Naive thymus-derived CD4-positive, alpha-beta T cell (primary cell): ENCODE data around the gene PLBD2. TPM values are rescaled to one million over a fixed set of nuclear protein-coding genes. Genes with fewer than 3 reads are reported as not detected.

Experiments
- ATAC-seq: fragments of 150-1000 bp; cut with Tn5 transposase; 2 replicates; pipeline ENCODE4 v1.10.0; 2021; ENCODE audit warnings: mild to moderate bottlenecking, moderate library complexity
- CTCF ChIA-PET: fragments of 350-600 bp; sonication (Branson Sonifier 250); formaldehyde crosslinking; loops from one replicate; lab custom pipeline; 2021; ENCODE audit warnings: antibody characterized with exemption; lab: Charles Lee
- POLR2A ChIA-PET: fragments of 350-600 bp; sonication (Branson Sonifier 250); formaldehyde crosslinking; loops from one replicate; lab custom pipeline; 2021; ENCODE audit warnings: antibody characterized with exemption, inconsistent platforms; lab: Charles Lee
- DNase-seq, 9 donors: peaks; one replicate each; pipeline versions ENCODE4 v3.0.0 to v3.0.0-alpha.2; 2020 to 2022; ENCODE audit warnings: mixed read lengths in 1 of 9
- H3K27ac ChIP-seq: one replicate; pipeline ENCODE4 v1.7.0; 2013; ENCODE audit warnings: mild to moderate bottlenecking, low read depth, low read length, moderate library complexity
- H3K27me3 ChIP-seq, 2 donors: one replicate each; pipeline ENCODE4 v1.7.0; 2013; ENCODE audit warnings: low read length in 2 of 2, mild to moderate bottlenecking in 2 of 2, moderate library complexity in 2 of 2; ENCODE audit not compliant: control insufficient read depth in 2 of 2, insufficient read depth in 2 of 2
- H3K36me3 ChIP-seq, 3 experiments: 1 replicate in 2 of 3; 2 replicates in 1 of 3; pipeline ENCODE4 v1.7.0; 2013; ENCODE audit warnings: low read length in 3 of 3, mild to moderate bottlenecking in 3 of 3, moderate library complexity in 1 of 3; ENCODE audit not compliant: insufficient read depth in 3 of 3, control insufficient read depth in 2 of 3
- H3K4me1 ChIP-seq, 2 donors: one replicate each; pipeline ENCODE4 v1.7.0; 2013; ENCODE audit warnings: low read length in 2 of 2, mild to moderate bottlenecking in 2 of 2, moderate library complexity in 1 of 2; ENCODE audit not compliant: control insufficient read depth in 2 of 2, insufficient read depth in 2 of 2
- H3K4me3 ChIP-seq: 2 replicates; pipeline ENCODE4 v1.7.0; 2013; ENCODE audit warnings: mild to moderate bottlenecking, low read length
- H3K9me3 ChIP-seq, 3 experiments: 1 replicate in 2 of 3; 2 replicates in 1 of 3; pipeline ENCODE4 v1.7.0; 2013; ENCODE audit warnings: low read length in 3 of 3; ENCODE audit not compliant: control insufficient read depth in 2 of 3
- H3K27ac Mint-ChIP-seq, 9 donors: one replicate each; pipeline ENCODE4 v1.8.0; 2020 to 2022; ENCODE audit warnings: mixed read lengths in 9 of 9, mild to moderate bottlenecking in 8 of 9, moderate library complexity in 5 of 9, inconsistent platforms in 2 of 9
- H3K27me3 Mint-ChIP-seq, 5 donors: one replicate each; pipeline ENCODE4 v1.8.0; 2021 to 2022; ENCODE audit warnings: mixed read lengths in 5 of 5, mild to moderate bottlenecking in 1 of 5
- H3K36me3 Mint-ChIP-seq, 5 donors: one replicate each; pipeline ENCODE4 v1.8.0; 2020 to 2022; ENCODE audit warnings: mixed read lengths in 5 of 5, mild to moderate bottlenecking in 3 of 5, inconsistent platforms in 1 of 5
- H3K4me1 Mint-ChIP-seq, 7 donors: one replicate each; pipeline ENCODE4 v1.8.0; 2020 to 2022; ENCODE audit warnings: mixed read lengths in 7 of 7, mild to moderate bottlenecking in 3 of 7, inconsistent platforms in 1 of 7
- H3K4me3 Mint-ChIP-seq, 10 donors: one replicate each; pipeline ENCODE4 v1.8.0; 2020 to 2022; ENCODE audit warnings: mild to moderate bottlenecking in 10 of 10, mixed read lengths in 10 of 10, moderate library complexity in 6 of 10, inconsistent platforms in 2 of 10
- H3K9me3 Mint-ChIP-seq, 11 donors: one replicate each; pipeline ENCODE4 v1.8.0; 2020 to 2022; ENCODE audit warnings: mixed read lengths in 11 of 11, mild to moderate bottlenecking in 4 of 11, inconsistent platforms in 1 of 11, moderate library complexity in 1 of 11
- intact Hi-C, 2 donors: fragments of 100-400 bp; cut with micrococcal nuclease; formaldehyde crosslinking; loops; one replicate each; pipeline ENCODE4 v1.15.1; 2023
- polyA plus RNA-seq, 2 donors: library from polyadenylated mRNA; unstranded; fragments of 300-500 nt; fragmentation: Illumina TruSeq; gene quantifications; one replicate each; pipeline ENCODE4 v1.2.3, GENCODE V29; 2021
- total RNA-seq, 6 experiments: library from RNA in 5 of 6; stranded (reverse) in 5 of 6; gene quantifications; 1 replicate in 5 of 6; 2 replicates in 1 of 6; pipeline ENCODE4 v1.2.3 and lab custom pipeline; 2021 to 2026

Gene PLBD2
- total and polyA plus RNA-seq, 7 experiments from 2014 or later: 7.8 to 25.4 (median 13.3) TPM

GRCh38 chr12:113398346-113399290 is 40.2 kb downstream of the PLBD2 start:
- Histone ChIP-seq H3K27ac (no peak overlapping the region), H3K4me3 (no peak overlapping the region), H3K4me1 (no peaks in the 10 kb centered on the region), H3K36me3 (no peaks in the 10 kb centered on the region), H3K27me3 (no peaks in the 10 kb centered on the region), H3K9me3 (no peaks in the 10 kb centered on the region)
- Mint-ChIP-seq H3K4me1 (no peaks in the 10 kb centered on the region), H3K9me3 (peaks cover 0 to 2% (median 0%) of the 10 kb centered on the region in 11 donors), H3K36me3 (peaks cover 0 to 1% (median 0%) of the 10 kb centered on the region in 5 donors), H3K27ac (no peak overlapping the region), H3K4me3 (no peak overlapping the region), H3K27me3 (peaks cover 0 to 6% (median 0%) of the 10 kb centered on the region in 5 donors)
- no peak for DNase-seq
- POLR2A ChIA-PET: no interaction called here
- intact Hi-C loops: no loop called here
- CTCF ChIA-PET: no interaction called here
- no peak for ATAC-seq

- DNase-seq (no peak), ATAC-seq (no peak)
- H3K27ac ChIP-seq: no peak overlapping the region
- Mint-ChIP-seq H3K9me3 (peaks cover 0 to 2% (median 0%) of the 10 kb centered on the region in 11 donors), H3K27ac (no peak overlapping the region), H3K36me3 (peaks cover 0 to 4% (median 0%) of the 10 kb centered on the region in 5 donors), H3K27me3 (peaks cover 0 to 13% (median 5%) of the 10 kb centered on the region in 5 donors), H3K4me1 (peaks cover 0 to 6% (median 0%) of the 10 kb centered on the region in 7 donors), H3K4me3 (no peak overlapping the region)
- POLR2A ChIA-PET: no interaction called here
- no peaks in the 10 kb centered on the region for H3K36me3 ChIP-seq
- intact Hi-C loops: no loop called here
- H3K27me3 ChIP-seq: no peaks in the 10 kb centered on the region
- CTCF ChIA-PET: no interaction called here
- no peaks in the 10 kb centered on the region for H3K9me3 ChIP-seq
- no peak overlapping the region for H3K4me3 ChIP-seq
- H3K4me1 ChIP-seq: no peaks in the 10 kb centered on the region
Measured at GRCh38 chr12:113399490-113399889, 41.1 kb downstream of the PLBD2 start.

GRCh38 chr12:113400362-113400761 is 42.0 kb downstream of the PLBD2 start:
- intact Hi-C loops: no loop called here
- no peak overlapping the region for H3K4me3 Mint-ChIP-seq
- POLR2A ChIA-PET: no interaction called here

GRCh38 chr12:113401066-113402000 is 42.9 kb downstream of the PLBD2 start:
- Histone ChIP-seq H3K9me3 (no peaks in the 10 kb centered on the region), H3K4me1 (no peaks in the 10 kb centered on the region), H3K4me3 (no peak overlapping the region), H3K36me3 (no peaks in the 10 kb centered on the region), H3K27ac (no peak overlapping the region), H3K27me3 (no peaks in the 10 kb centered on the region)
- peaks cover 0 to 15% (median 10%) of the 10 kb centered on the region in 5 donors for H3K27me3 Mint-ChIP-seq
- H3K27ac Mint-ChIP-seq: no peak overlapping the region
- no peak overlapping the region for H3K4me3 Mint-ChIP-seq
- DNase-seq (no peak), ATAC-seq (no peak)
- POLR2A ChIA-PET: no interaction called here
- peaks cover 0 to 2% (median 0%) of the 10 kb centered on the region in 11 donors for H3K9me3 Mint-ChIP-seq
- peaks cover 0 to 6% (median 0%) of the 10 kb centered on the region in 7 donors for H3K4me1 Mint-ChIP-seq
- CTCF ChIA-PET: no interaction called here
- intact Hi-C loops: no loop called here
- H3K36me3 Mint-ChIP-seq: peaks cover 0 to 4% (median 0%) of the 10 kb centered on the region in 5 donors

More at GRCh38 chr12:113400362-113400761, 42.0 kb downstream of the PLBD2 start:
- DNase-seq (no peak), ATAC-seq (no peak)
- Histone ChIP-seq H3K4me3 (no peak overlapping the region), H3K4me1 (no peaks in the 10 kb centered on the region), H3K27me3 (no peaks in the 10 kb centered on the region), H3K36me3 (no peaks in the 10 kb centered on the region), H3K9me3 (no peaks in the 10 kb centered on the region), H3K27ac (no peak overlapping the region)
- peak overlapping the region in 1 of 9 donors; percentile 8 for H3K27ac Mint-ChIP-seq
- H3K4me1 Mint-ChIP-seq: peaks cover 0 to 6% (median 0%) of the 10 kb centered on the region in 7 donors
- H3K27me3 Mint-ChIP-seq: peaks cover 0 to 15% (median 7%) of the 10 kb centered on the region in 5 donors
- peaks cover 0 to 2% (median 0%) of the 10 kb centered on the region in 11 donors for H3K9me3 Mint-ChIP-seq
- CTCF ChIA-PET: no interaction called here
- H3K36me3 Mint-ChIP-seq: peaks cover 0 to 4% (median 0%) of the 10 kb centered on the region in 5 donors

GRCh38 chr12:113402586-113403260 is 44.3 kb downstream of the PLBD2 start:
- H3K36me3 Mint-ChIP-seq: peaks cover 0 to 4% (median 0%) of the 10 kb centered on the region in 5 donors
- H3K4me1 Mint-ChIP-seq: peaks cover 0 to 6% (median 0%) of the 10 kb centered on the region in 7 donors
- ATAC-seq (no peak), DNase-seq (no peak)
- no peaks in the 10 kb centered on the region for H3K4me1 ChIP-seq
- H3K9me3 ChIP-seq: no peaks in the 10 kb centered on the region
- H3K36me3 ChIP-seq: no peaks in the 10 kb centered on the region
- peaks cover 0 to 16% (median 10%) of the 10 kb centered on the region in 5 donors for H3K27me3 Mint-ChIP-seq
- H3K27ac ChIP-seq: no peak overlapping the region
- intact Hi-C loops: no loop called here
- CTCF ChIA-PET: no interaction called here
- H3K27me3 ChIP-seq: no peaks in the 10 kb centered on the region
- no peak overlapping the region for H3K4me3 Mint-ChIP-seq
- no peak overlapping the region for H3K27ac Mint-ChIP-seq
- no peaks in the 10 kb centered on the region for H3K9me3 Mint-ChIP-seq
- POLR2A ChIA-PET: no interaction called here
- H3K4me3 ChIP-seq: no peak overlapping the region
